Prostate gland (tissue), 2 donors: Measurements from ENCODE around the gene PTPRM. TPM values are rescaled to one million over a fixed set of nuclear protein-coding genes. Genes with fewer than 3 reads are reported as not detected.

Source experiments
- DNase-seq: peaks from one replicate; pipeline ENCODE4 v3.0.0-alpha.2; 2019; ENCODE audit warnings: low spot score
- H3K27ac ChIP-seq, 2 donors: fragments of 200-600 bp; sonication (generic); 2 replicates each; pipeline ENCODE4 v1.5.1; 2017 to 2019
- H3K27me3 ChIP-seq: fragments of 200-600 bp; sonication (generic); replicated peaks from 2 replicates; pipeline ENCODE4 v1.5.1; 2019; ENCODE audit not compliant: insufficient read depth
- H3K36me3 ChIP-seq, 2 donors: fragments of 200-600 bp; sonication (generic); 1 replicate in 1 of 2; 2 replicates in 1 of 2; pipeline versions ENCODE4 v1.5.1 to v1.8.1; 2017 to 2019
- H3K4me1 ChIP-seq: fragments of 200-600 bp; sonication (generic); replicated peaks from 2 replicates; pipeline ENCODE4 v1.5.1; 2019
- H3K4me3 ChIP-seq, 2 donors: fragments of 200-600 bp; sonication (generic); 2 replicates each; pipeline ENCODE4 v1.5.1; 2017 to 2019
- H3K9me3 ChIP-seq: fragments of 200-600 bp; sonication (generic); 2 replicates; pipeline ENCODE4 v1.5.1; 2017
- POLR2A ChIP-seq: fragments of 450-650 bp; IDR thresholded peaks from one replicate; pipeline ENCODE4 v1.6.1; 2016; ENCODE audit warnings: antibody characterized with exemption, mild to moderate bottlenecking
- POLR2AphosphoS5 ChIP-seq: sonication (generic); formaldehyde crosslinking; IDR thresholded peaks from one replicate; pipeline ENCODE4 v1.6.1; 2017; ENCODE audit warnings: antibody characterized with exemption
- WGBS: methylation state at CpG from one replicate; pipeline ENCODE4 v1.1.5; 2018; 5-methylcytosine and 5-hydroxymethylcytosine counted together
- intact Hi-C: fragments of 100-400 bp; cut with DNase I; formaldehyde crosslinking; loops from one replicate; pipeline ENCODE4 v1.14.2; 2022
- total RNA-seq, 2 donors: library from RNA; depleted of rRNA; stranded (reverse); fragments of >200 nt; gene quantifications; one replicate each; pipeline ENCODE4 v1.1.0, GENCODE V29; 2016
- TF ChIP-seq, protein P1 (sequence below), 4 experiments: fragments of 200-600 bp in 2 of 4; fragments of 450-650 bp in 2 of 4; sonication (generic) in 2 of 4; IDR thresholded peaks; 1 replicate in 3 of 4; 2 replicates in 1 of 4; pipeline ENCODE4 v1.5.1; 2016 to 2019; ENCODE audit warnings: antibody characterized with exemption in 4 of 4, mild to moderate bottlenecking in 2 of 4, moderate library complexity in 2 of 4

The PTPRM gene
- total RNA-seq, 2 donors from 2014 or later: 32.9 to 92.6 TPM

DNA sequence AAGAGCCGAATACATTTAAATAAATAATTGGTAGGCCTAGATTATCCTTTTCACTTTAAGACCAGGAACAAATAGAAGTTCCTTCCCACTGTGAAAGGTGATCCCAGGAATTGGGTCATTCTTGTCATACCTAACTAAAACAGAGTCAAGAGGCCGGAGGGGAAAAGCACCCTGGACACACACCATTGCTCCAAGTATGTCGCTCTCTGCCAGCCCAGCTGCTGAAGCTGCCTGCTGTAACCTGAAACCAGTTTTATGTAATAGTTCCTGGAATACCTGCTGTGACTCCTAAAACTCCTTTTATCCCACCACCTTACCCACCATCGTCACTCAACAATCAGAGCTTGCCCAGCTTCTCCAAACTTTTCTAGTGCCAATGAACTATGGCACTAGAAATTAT lies 217.1 kb downstream of the PTPRM start:
- intact Hi-C loops: no loop called here
- Histone ChIP-seq H3K27ac (no peak overlapping the region), H3K36me3 (no peaks in the 10 kb centered on the region), H3K9me3 (no peaks in the 10 kb centered on the region), H3K27me3 (no peaks in the 10 kb centered on the region), H3K4me3 (no peak overlapping the region), H3K4me1 (no peaks in the 10 kb centered on the region)
- 94% methylated on average over 4 of the region's 4 CpGs for WGBS
- TF ChIP-seq, protein P1, sequence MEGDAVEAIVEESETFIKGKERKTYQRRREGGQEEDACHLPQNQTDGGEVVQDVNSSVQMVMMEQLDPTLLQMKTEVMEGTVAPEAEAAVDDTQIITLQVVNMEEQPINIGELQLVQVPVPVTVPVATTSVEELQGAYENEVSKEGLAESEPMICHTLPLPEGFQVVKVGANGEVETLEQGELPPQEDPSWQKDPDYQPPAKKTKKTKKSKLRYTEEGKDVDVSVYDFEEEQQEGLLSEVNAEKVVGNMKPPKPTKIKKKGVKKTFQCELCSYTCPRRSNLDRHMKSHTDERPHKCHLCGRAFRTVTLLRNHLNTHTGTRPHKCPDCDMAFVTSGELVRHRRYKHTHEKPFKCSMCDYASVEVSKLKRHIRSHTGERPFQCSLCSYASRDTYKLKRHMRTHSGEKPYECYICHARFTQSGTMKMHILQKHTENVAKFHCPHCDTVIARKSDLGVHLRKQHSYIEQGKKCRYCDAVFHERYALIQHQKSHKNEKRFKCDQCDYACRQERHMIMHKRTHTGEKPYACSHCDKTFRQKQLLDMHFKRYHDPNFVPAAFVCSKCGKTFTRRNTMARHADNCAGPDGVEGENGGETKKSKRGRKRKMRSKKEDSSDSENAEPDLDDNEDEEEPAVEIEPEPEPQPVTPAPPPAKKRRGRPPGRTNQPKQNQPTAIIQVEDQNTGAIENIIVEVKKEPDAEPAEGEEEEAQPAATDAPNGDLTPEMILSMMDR (IDR thresholded peaks at IDR 0.05): no peak
- no peak for TF ChIP-seq POLR2AphosphoS5
- TF ChIP-seq POLR2A: no peak
- no peak for DNase-seq

GRCh38 chr18:7786569-7786968 lies 219.5 kb downstream of the PTPRM start:
- H3K27ac ChIP-seq: no peak overlapping the region
- no peak for DNase-seq
- H3K9me3 ChIP-seq: no peaks in the 10 kb centered on the region
- intact Hi-C loops: no loop called here
- no peak overlapping the region for H3K4me3 ChIP-seq
- no peaks in the 10 kb centered on the region for H3K36me3 ChIP-seq
- TF ChIP-seq POLR2AphosphoS5 (no peak), POLR2A (no peak)
- TF ChIP-seq, protein P1 (IDR thresholded peaks at IDR 0.05): no peak
- no peaks in the 10 kb centered on the region for H3K4me1 ChIP-seq
- H3K27me3 ChIP-seq: no peaks in the 10 kb centered on the region
- WGBS: 96% methylated on average over 1 of the region's 1 CpG

GRCh38 chr18:7787339-7787738 lies 220.2 kb downstream of the PTPRM start:
- Histone ChIP-seq H3K36me3 (no peaks in the 10 kb centered on the region), H3K27me3 (no peaks in the 10 kb centered on the region), H3K9me3 (no peaks in the 10 kb centered on the region), H3K27ac (no peak overlapping the region), H3K4me3 (no peak overlapping the region), H3K4me1 (no peaks in the 10 kb centered on the region)
- whole genome bisulfite sequencing: 75% methylated on average over 2 of the region's 2 CpGs
- intact Hi-C loops: no loop called here
- TF ChIP-seq, protein P1 (IDR thresholded peaks at IDR 0.05): no peak
- TF ChIP-seq POLR2A: no peak
- TF ChIP-seq POLR2AphosphoS5: no peak
- no peak for DNase-seq

DNA sequence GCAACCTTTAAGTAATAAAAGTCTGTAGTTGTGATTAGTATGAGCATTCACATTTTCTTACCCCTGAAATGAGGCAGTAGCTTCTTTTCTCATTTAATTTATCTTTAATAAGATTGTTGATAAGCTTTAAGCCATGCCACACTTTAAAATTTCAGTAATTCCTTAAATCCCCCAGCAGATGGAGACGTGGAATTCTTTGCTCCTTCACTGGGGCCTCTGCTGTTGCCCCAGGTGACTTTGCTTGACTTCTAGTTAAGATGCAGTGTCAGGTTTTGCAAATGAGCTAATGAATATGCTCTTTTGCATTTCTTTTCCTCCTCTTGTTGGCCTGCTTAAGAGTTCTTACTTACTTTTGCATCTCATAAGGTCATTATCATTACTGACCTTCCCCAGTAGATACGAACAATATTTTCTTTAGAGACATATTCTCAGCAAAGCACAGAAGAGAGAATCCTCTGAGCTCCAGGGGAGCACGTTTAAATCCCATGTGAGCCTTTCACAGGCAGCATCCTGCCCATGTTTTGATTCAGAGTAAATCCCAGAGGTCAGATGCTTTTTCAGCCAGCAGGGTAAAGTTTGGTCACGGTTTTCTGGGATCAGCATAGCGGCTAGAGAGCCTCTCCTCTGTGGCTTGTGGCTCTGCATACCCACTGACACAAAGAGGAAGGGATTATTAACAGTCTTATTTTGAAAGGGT lies 222.9 kb downstream of the PTPRM start:
- Histone ChIP-seq H3K4me1 (no peaks in the 10 kb centered on the region), H3K4me3 (no peak overlapping the region), H3K9me3 (no peaks in the 10 kb centered on the region), H3K27ac (no peak overlapping the region), H3K36me3 (no peaks in the 10 kb centered on the region), H3K27me3 (no peaks in the 10 kb centered on the region)
- intact Hi-C loops: loop anchor here (10.0 kb wide), 1 partner anchor 605 kb away; no protein-coding TSS in a partner anchor
- WGBS: 66% methylated on average over 5 of the region's 5 CpGs
- DNase-seq: no peak
- TF ChIP-seq, protein P1 (IDR thresholded peaks at IDR 0.05): peak in 3 of 4 experiments; percentile 47 to 48 (median 47)
- TF ChIP-seq POLR2A: no peak

- Histone ChIP-seq H3K9me3 (no peaks in the 10 kb centered on the region), H3K27me3 (no peaks in the 10 kb centered on the region), H3K27ac (no peak overlapping the region), H3K36me3 (no peaks in the 10 kb centered on the region), H3K4me3 (no peak overlapping the region), H3K4me1 (no peaks in the 10 kb centered on the region)
- 99% methylated on average over 5 of the region's 5 CpGs for WGBS
- TF ChIP-seq, protein P1 (IDR thresholded peaks at IDR 0.05): no peak
- TF ChIP-seq POLR2A: no peak
- TF ChIP-seq POLR2AphosphoS5: no peak
- DNase-seq: no peak
- intact Hi-C loops: loop anchor here (10.0 kb wide), 1 partner anchor 602 kb away; no protein-coding TSS in a partner anchor
Observed at GRCh38 chr18:7793100-7793499, 226.0 kb downstream of the PTPRM start.
